Measurements from ENCODE around the gene ATG101. TPM values are rescaled to one million over a fixed set of nuclear protein-coding genes. Genes with fewer than 3 reads are reported as not detected.

Gene ATG101
- total RNA-seq, 2 donors from 2014 or later = 43.0 to 46.6 TPM

DNA sequence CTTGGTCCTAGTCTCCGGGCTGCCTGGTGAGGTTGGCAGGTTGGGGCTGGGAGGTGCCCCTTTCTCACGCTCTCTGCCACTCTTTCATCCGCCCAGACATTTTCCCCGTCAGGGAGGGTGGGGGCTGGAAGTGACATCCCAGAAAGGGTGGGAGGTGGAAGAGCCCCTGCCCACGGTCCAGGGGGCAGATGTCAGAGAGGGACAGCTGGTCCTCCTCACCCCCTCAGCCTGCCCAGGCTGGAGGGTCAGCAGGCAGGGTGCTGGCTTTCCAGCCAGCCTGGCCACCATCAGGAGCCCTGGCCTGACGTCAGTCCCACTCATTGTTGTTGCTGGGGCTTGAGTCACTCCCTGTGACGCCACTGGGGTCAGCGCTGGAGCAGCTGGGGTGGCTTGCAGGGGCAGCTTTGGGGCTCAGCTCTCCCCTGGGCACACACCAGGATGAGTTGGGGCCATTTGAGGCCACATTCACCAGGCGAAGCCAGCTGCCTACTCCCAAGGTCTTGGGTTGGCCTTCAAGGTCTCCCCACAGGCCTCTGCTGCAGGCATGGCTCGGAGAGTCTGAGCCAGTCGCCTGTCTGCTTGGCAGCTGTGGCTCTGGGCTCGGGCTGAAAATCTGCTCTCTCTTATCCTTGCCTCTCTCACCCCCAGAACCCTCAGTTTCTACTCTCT, 5.7 kb upstream of the ATG101 start:
- no peak for DNase-seq (ENCODE audit: low spot score)
- Histone ChIP-seq H3K4me1 (ENCODE audit: control insufficient read depth in 1 of 2, low read depth in 2 of 2) (peaks cover 0 to 1% of the 10 kb centered on the region in 2 donors), H3K4me3 (no peak overlapping the region), H3K27me3 (replicated peaks; ENCODE audit: insufficient read depth) (no peaks in the 10 kb centered on the region), H3K27ac (peak overlapping the region in 1 of 2 donors; percentile 21), H3K36me3 (peaks cover under 1% of the 10 kb centered on the region), H3K9me3 (no peaks in the 10 kb centered on the region)
- no peak for ATAC-seq (ENCODE audit: insufficient number of reproducible peaks, low FRiP score, low read depth)
- TF ChIP-seq CTCF (IDR thresholded peaks at IDR 0.05) = no peak

DNA sequence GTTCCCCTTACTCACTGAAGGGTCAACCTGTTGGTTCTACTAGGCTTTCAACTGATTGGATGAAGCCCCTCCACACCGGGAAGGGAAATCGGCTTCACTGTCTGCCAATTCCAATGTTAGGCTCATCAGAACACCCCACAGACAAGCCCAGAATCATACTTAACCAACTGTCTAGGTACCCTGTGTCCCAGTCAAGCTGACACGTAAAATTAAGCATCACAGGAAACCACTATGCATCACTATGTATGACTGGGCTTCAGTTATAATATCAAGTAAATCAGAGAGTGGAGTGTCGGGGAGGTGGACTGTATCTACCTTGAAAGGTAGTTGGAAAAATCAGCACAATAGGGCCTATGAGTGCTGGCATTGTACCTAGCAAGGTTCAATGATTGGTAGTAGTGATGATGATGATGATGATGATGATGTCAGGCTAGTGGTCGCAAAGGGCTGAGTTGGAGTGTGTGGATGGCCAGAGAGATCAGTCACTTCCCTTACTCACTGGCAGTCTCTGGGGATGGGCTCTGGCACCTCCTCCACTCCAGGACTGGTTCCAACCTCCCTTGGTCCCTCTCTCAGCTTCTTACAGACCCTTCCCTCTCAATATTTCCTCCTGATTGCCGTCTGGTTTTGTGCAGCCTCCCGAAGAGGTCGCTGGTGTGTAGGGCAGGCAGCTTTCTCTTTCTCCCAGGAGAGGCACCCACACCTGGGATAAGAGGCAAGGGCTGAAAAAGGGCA, 3.3 kb upstream of the ATG101 start:
- TF ChIP-seq CTCF (IDR thresholded peaks at IDR 0.05) = no peak
- H3K4me3 ChIP-seq = no peak overlapping the region
- H3K27me3 ChIP-seq (replicated peaks; ENCODE audit: insufficient read depth) = no peaks in the 10 kb centered on the region
- DNase-seq (ENCODE audit: low spot score) (no peak), ATAC-seq (ENCODE audit: insufficient number of reproducible peaks, low FRiP score, low read depth) (no peak)
- no peaks in the 10 kb centered on the region for H3K9me3 ChIP-seq
- peaks cover 11 to 17% of the 10 kb centered on the region in 2 donors for H3K4me1 ChIP-seq (ENCODE audit: control insufficient read depth in 1 of 2, low read depth in 2 of 2)
- no peaks in the 10 kb centered on the region for H3K36me3 ChIP-seq
- H3K27ac ChIP-seq = no peak overlapping the region

DNA sequence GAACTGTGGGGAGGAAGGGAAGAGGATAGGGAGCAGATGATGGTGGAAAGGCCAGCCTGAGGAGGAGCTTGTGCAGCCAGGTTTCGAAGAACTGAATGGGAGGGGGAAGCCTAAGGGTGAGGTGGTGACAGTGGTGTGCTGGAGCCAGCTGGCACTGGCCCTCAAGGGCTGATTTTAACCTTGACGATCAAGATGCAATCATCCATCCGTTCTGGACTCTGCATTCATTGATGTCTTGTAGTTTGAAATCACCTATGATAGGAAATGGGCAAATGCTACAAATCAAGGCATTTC, 2.8 kb upstream of the ATG101 start:
- no peaks in the 10 kb centered on the region for H3K27me3 ChIP-seq (replicated peaks; ENCODE audit: insufficient read depth)
- ATAC-seq (ENCODE audit: insufficient number of reproducible peaks, low FRiP score, low read depth) = no peak
- peaks cover 12 to 18% of the 10 kb centered on the region in 2 donors for H3K4me1 ChIP-seq (ENCODE audit: control insufficient read depth in 1 of 2, low read depth in 2 of 2)
- no peaks in the 10 kb centered on the region for H3K36me3 ChIP-seq
- H3K9me3 ChIP-seq = no peaks in the 10 kb centered on the region
- no peak overlapping the region for H3K4me3 ChIP-seq
- no peak for TF ChIP-seq CTCF (IDR thresholded peaks at IDR 0.05)
- no peak for DNase-seq (ENCODE audit: low spot score)
- H3K27ac ChIP-seq = no peak overlapping the region

GRCh38 chr12:52070185-52070925, 577 bp downstream of the ATG101 start:
- Histone ChIP-seq H3K27me3 (replicated peaks; ENCODE audit: insufficient read depth) (no peaks in the 10 kb centered on the region), H3K9me3 (no peaks in the 10 kb centered on the region), H3K4me3 (peak overlapping the region; percentile 90), H3K36me3 (no peaks in the 10 kb centered on the region), H3K27ac (peak overlapping the region; percentile 74 to 92), H3K4me1 (ENCODE audit: control insufficient read depth in 1 of 2, low read depth in 2 of 2) (peaks cover 12 to 18% of the 10 kb centered on the region in 2 donors)
- DNase-seq (ENCODE audit: low spot score) = no peak
- no peak for TF ChIP-seq CTCF (IDR thresholded peaks at IDR 0.05)
- no peak for ATAC-seq (ENCODE audit: insufficient number of reproducible peaks, low FRiP score, low read depth)

Measured in thoracic aorta (tissue), 2 donors.